HG03575 (cell line): Measurements from ENCODE around the gene TRAPPC11.

ENCODE experiments used
- ATAC-seq: cut with Tn5 transposase; IDR thresholded peaks from one replicate; pipeline ENCODE4 v1.9.1; 2021; ENCODE audit not compliant: unreplicated experiment, insufficient number of reproducible peaks, low FRiP score; ENCODE audit errors: extremely low read depth

The TRAPPC11 gene

DNA sequence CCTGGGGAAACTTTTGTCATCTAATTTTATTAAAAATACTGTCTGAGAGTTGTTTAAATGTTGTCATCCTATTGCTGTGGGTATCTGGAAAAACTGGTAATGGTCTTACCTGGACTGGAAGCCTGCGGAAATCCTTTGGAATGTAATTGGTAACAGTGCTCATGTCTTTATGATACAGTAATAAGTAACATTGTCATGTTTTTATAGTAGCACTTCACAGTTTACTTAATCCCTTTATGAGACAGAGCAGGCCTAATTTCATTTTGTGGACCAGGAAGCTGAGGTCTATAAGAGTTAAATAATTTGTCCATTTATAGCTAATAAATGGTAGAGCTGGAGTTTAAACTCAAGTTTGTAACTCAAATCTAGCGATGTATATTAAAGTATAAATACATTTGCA is 88.3 kb downstream of the TRAPPC11 start:
- ATAC-seq: no peak

DNA sequence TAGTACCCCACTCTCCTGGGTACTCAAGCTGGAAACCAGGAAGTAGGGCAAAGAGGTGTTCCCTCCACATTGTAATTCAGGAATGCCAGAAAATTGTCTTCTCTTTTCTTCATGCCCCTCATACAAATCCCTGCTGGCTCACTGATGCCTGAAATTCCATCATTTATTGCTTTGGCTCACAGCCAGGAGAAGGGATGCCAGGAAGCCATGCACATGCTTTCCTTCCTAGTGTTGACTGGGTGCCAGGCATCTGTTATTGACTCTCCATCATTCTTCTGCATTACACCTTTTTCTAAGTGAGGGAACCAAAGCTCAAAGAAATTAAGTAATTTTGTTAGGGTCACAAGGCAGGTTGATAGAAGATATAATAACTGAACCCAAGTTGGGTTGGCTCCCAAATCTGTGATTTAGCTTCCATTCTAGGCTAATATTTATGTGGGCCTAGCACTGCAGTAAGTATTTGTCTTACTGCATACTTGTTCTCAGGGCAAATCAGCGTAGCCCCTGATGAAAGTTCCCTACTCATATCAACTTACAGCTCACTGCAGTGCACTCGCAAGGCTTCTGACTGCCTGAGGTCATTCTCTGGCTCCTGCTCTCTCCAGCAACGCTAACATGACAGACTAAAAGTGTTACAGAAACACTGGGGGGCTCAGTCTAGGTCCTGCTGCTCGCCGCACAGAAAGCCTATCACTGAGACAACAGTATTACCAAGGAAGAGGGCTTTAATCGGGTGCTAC is 89.0 kb downstream of the TRAPPC11 start:
- no peak for ATAC-seq

DNA sequence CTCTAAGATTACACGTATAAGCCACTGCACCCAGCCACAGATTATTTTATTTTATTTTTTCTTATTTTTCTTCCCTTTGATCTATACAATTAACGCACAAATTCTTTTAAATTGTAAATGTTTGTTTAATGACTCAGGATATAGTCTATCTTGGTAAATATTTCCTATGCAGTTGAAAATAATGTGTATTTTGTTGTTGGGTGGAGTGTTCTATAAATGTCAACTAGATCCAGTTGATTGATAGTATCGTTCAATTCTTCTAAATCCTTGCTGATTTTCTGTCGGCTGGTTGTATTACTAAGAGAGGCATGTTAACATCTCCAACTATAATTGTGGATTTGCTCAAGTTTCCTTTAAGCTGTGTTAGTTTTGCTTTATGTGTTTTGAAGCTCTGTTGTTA is 92.0 kb downstream of the TRAPPC11 start:
- no peak for ATAC-seq

DNA sequence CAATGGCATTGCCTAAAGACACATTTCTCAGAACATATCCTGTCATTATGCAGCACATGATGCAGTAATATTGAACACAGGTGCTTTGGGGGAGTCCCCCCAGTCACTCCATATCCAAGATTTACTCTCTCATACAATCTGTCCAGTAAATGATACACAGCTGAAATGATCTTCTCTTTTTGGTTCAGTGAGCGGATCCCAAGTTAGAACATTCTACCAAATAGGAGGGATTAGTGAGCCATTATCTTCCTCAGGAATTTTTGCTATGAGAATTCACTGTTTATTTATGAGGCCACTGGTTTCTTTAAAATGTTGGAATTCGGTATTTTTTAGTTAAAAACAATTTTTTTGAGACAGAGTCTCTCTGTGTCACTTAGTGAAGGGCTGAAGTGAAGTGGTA is 96.5 kb downstream of the TRAPPC11 start:
- ATAC-seq: no peak

DNA sequence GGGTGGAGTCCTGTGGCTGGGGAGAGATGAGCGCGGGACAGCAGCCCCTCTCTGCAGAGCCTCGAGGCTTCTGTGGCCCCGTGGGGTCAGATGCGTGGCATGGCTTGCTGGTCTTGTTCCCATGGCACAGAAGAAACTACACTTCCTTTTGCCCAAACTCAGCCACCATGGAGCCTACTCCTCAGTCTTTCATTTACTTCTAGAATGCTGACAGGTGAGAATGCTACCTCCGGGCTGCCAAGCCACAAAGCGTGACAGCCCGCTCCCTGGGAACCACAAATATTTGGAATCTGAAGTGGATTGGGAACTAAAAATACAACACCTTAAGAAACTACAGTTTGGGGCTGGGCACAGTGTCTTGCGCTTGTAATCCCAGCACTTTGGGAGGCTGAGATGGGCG is 98.0 kb downstream of the TRAPPC11 start:
- no peak for ATAC-seq

DNA sequence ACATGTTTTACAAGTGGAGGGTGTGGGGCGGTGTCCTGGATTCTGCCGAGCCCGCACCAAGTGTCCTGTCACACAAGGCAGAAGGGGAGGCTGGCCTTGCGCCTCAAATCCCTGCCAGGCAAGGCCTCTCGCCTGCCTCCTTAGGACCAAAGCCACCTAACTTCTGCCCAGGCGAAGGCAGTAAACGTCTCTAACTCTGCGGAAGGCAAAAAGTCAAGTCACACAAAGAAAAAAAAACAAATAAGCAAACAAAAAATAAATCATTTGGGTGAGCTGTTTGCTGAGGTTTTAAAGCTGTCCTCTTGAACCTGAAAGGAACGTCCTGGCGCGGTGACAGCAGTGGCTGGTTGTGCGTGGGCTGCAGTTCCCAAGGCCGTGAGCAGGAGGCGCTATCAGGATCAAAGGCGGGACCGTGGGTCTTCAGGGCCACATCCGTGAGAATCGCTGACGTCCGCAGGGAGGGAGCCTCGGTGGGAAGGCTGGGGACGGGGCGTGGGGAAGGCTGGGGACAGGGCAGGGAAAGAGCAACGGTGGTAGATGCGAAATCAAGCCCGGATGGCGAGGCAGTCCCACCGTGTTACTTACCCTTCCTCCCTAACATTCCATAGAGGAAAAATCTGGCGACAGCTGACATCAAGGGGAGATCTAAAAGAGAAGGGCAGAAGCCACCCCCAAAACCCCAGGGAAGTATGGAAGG is 99.1 kb downstream of the TRAPPC11 start:
- no peak for ATAC-seq

DNA sequence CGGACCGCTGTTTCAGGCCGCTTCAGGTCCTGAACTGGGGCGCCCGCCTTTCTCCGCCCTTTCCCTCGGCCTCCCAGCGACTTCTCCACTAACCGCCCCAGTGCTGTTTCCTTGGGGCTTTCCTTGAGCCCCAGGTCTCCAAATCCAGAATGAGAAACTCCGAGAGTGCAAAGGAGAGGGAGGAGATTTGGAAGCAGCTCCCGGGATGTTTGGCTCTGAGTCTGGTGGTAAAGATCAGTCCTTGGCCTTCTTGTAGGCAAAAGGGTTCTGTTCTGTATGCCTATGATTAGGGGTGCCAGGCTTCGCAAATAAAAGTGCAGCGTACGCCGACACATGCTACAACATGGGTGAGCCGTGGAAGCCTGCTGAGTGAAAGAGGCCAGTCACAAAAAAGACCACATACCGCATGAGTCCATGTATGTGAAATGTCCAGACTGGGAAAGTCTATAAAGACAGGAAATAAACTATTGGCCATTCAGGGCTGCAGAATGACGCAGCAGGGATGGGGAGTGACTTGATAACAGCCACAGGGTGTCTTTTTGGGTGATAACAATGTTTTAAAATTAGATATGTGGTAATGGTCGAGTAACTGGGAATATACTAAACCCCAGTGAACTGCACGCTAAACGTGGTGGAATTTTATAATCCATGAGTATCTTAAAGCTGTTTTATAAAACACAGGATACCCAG is 99.8 kb downstream of the TRAPPC11 start:
- ATAC-seq: no peak

DNA sequence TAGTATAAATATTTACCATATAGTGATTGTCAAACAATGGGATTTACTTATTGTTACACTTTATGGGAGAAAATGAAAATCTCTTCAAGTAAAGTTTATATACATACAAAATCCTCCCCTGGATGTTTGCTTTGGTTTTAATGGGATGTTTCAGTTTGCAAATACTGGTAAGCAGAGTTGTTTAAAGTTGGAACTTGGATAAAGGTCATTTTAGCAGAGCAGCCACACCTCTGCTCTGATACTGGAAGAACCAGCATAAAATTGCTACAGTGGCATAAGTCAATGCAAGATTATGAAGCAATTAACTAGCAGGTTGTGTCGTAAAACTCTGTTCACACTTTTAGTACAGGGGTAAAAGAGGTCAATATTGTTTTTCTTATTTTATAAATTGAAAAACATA is 101.2 kb downstream of the TRAPPC11 start:
- ATAC-seq: no peak
